PC-9 (cell line): ENCODE measurements around the gene TRIM3. TPM values are rescaled to one million over a fixed set of nuclear protein-coding genes. Genes with fewer than 3 reads are reported as not detected.

Experiments
- BruUV-seq: library from RNA; stranded (reverse); fragments of 400-500 nt; replicated peaks from 2 replicates; lab custom pipeline; 2021; lab: Mats Ljungman, UMichigan
- CTCF ChIA-PET: fragments of 300-600 bp; sonication (Branson Sonifier 250); formaldehyde crosslinking; loops from one replicate; lab custom pipeline; 2022; ENCODE audit warnings: antibody characterized with exemption; lab: Charles Lee
- POLR2A ChIA-PET: fragments of 300-600 bp; sonication (Branson Sonifier 250); formaldehyde crosslinking; loops from one replicate; lab custom pipeline; 2022; ENCODE audit warnings: antibody characterized with exemption; ENCODE audit not compliant: unreplicated experiment; lab: Charles Lee
- DNase-seq, 2 experiments: peaks; one replicate each; pipeline versions ENCODE4 v3.0.0 to v3.0.0-alpha.2; 2015 to 2022; ENCODE audit warnings: mixed read lengths in 1 of 2
- H2AFZ ChIP-seq: fragments of 200-600 bp; sonication (generic); 2 replicates; pipeline ENCODE4 v1.8.1; 2017; ENCODE audit warnings: antibody characterized with exemption
- H3F3A ChIP-seq: fragments of 200-600 bp; sonication (generic); 2 replicates; pipeline ENCODE4 v1.8.1; 2017; ENCODE audit warnings: antibody characterized with exemption, mild to moderate bottlenecking, low read depth; ENCODE audit not compliant: insufficient read depth
- H3K27ac ChIP-seq: fragments of 200-600 bp; sonication (generic); 2 replicates; pipeline ENCODE4 v1.6.1; 2016; ENCODE audit warnings: mixed run types
- H3K27me3 ChIP-seq: fragments of 200-600 bp; sonication (generic); 2 replicates; pipeline ENCODE4 v1.6.1; 2016; ENCODE audit warnings: low read depth, mixed run types; ENCODE audit not compliant: insufficient read depth
- H3K36me3 ChIP-seq: fragments of 200-600 bp; sonication (generic); 2 replicates; pipeline ENCODE4 v1.6.1; 2016; ENCODE audit warnings: low read depth, mixed run types
- H3K4me1 ChIP-seq: fragments of 200-600 bp; sonication (generic); replicated peaks from 2 replicates; pipeline ENCODE4 v1.6.1; 2016; ENCODE audit warnings: mixed run types; ENCODE audit not compliant: insufficient read depth
- H3K4me2 ChIP-seq: fragments of 200-600 bp; sonication (generic); 2 replicates; pipeline ENCODE4 v1.6.1; 2017; ENCODE audit warnings: mixed run types
- H3K4me3 ChIP-seq: fragments of 200-600 bp; sonication (generic); 2 replicates; pipeline ENCODE4 v1.6.1; 2016; ENCODE audit warnings: mixed run types
- H3K79me2 ChIP-seq: fragments of 200-600 bp; sonication (generic); 2 replicates; pipeline ENCODE4 v1.6.1; 2017; ENCODE audit warnings: low read depth, mixed run types
- H3K9me2 ChIP-seq: fragments of 200-600 bp; sonication (generic); 2 replicates; pipeline ENCODE4 v1.8.1; 2017; ENCODE audit warnings: mild to moderate bottlenecking; ENCODE audit not compliant: insufficient read depth
- H3K9me3 ChIP-seq: fragments of 200-600 bp; sonication (generic); 2 replicates; pipeline ENCODE4 v1.8.1; 2016; ENCODE audit warnings: low read depth; ENCODE audit not compliant: insufficient read depth
- H4K20me1 ChIP-seq: fragments of 200-600 bp; sonication (generic); 2 replicates; pipeline ENCODE4 v1.8.1; 2017; ENCODE audit not compliant: insufficient read depth
- EZH2 ChIP-seq: fragments of 200-600 bp; sonication (generic); IDR thresholded peaks from 2 replicates; pipeline ENCODE4 v1.8.0; 2017; ENCODE audit warnings: antibody characterized with exemption, low read depth
- intact Hi-C: fragments of 100-400 bp; cut with micrococcal nuclease; formaldehyde crosslinking; loops from one replicate; pipeline ENCODE4 v1.10.0; 2022; ENCODE audit not compliant: unreplicated experiment
- total RNA-seq: library from RNA; stranded (reverse); gene quantifications from 2 replicates; pipeline ENCODE4 v1.2.3, GENCODE V29; 2021
- TF ChIP-seq, protein P1 (sequence below): fragments of 200-600 bp; sonication (generic); conservative IDR thresholded peaks from 2 replicates; pipeline ENCODE4 v1.6.1; 2017; ENCODE audit warnings: mixed run types, antibody characterized with exemption, mild to moderate bottlenecking, moderate library complexity

TRIM3 gene
- total RNA-seq, 1 experiment from 2014 or later = 9.0 TPM

- H3F3A ChIP-seq = no peaks in the 10 kb centered on the region
- no peaks in the 10 kb centered on the region for H4K20me1 ChIP-seq
- no peak overlapping the region for H3K4me2 ChIP-seq
- no peak overlapping the region for H3K27ac ChIP-seq
- H3K9me3 ChIP-seq = no peaks in the 10 kb centered on the region
- no peaks in the 10 kb centered on the region for H3K4me1 ChIP-seq
- H2AFZ ChIP-seq = no peak overlapping the region
- POLR2A ChIA-PET = no interaction called here
- intact Hi-C loops = no loop called here
- BruUV-seq = no TSS peak
- H3K4me3 ChIP-seq = no peak overlapping the region
- no peaks in the 10 kb centered on the region for H3K9me2 ChIP-seq
- CTCF ChIA-PET = interaction anchor here (0.6 kb wide), 1 partner anchor 83 kb away, joined by 3 read pairs; no protein-coding TSS in a partner anchor
- no peak for DNase-seq
- no peak for TF ChIP-seq EZH2
- TF ChIP-seq, protein P1, sequence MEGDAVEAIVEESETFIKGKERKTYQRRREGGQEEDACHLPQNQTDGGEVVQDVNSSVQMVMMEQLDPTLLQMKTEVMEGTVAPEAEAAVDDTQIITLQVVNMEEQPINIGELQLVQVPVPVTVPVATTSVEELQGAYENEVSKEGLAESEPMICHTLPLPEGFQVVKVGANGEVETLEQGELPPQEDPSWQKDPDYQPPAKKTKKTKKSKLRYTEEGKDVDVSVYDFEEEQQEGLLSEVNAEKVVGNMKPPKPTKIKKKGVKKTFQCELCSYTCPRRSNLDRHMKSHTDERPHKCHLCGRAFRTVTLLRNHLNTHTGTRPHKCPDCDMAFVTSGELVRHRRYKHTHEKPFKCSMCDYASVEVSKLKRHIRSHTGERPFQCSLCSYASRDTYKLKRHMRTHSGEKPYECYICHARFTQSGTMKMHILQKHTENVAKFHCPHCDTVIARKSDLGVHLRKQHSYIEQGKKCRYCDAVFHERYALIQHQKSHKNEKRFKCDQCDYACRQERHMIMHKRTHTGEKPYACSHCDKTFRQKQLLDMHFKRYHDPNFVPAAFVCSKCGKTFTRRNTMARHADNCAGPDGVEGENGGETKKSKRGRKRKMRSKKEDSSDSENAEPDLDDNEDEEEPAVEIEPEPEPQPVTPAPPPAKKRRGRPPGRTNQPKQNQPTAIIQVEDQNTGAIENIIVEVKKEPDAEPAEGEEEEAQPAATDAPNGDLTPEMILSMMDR = no peak
- H3K36me3 ChIP-seq = no peaks in the 10 kb centered on the region
- H3K79me2 ChIP-seq = no peaks in the 10 kb centered on the region
- no peaks in the 10 kb centered on the region for H3K27me3 ChIP-seq
Observed at GRCh38 chr11:6405052-6405667, 68.6 kb downstream of the TRIM3 start.

DNA sequence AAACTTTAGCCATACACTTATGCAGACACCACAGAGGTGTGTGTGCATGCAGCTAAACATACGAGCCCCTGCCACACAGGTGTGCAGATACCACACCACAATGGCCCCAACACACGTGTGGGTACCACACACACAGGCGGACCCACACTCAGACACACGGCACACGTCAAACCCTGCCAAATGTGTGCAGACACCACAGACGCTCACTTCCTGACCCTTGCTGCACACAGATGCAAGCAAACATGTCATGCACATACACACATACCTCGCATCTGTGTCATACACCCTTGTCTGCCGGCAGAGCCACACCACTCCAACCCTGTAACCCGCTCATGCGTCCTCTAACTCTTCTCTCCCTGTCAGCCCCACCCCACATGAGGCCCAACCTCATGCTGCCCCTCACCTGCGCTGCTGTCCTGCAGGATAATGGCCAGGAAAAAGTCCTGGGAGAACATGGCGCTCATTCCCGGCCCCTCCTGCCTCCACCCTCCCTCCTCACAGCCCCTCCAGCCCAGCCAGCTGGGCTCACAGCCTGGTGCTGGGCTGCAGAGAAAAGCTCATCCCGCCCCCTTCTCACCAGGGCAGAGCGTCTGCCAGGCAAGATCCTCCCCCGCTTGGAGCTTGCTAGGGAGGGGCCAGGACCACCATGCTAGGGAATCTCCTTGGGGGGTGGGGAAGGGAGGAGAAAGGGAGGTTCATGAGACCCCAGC lies 69.2 kb downstream of the TRIM3 start:
- ChIA-PET CTCF (no interaction called here), POLR2A (no interaction called here)
- no peaks in the 10 kb centered on the region for H3K79me2 ChIP-seq
- H3K4me3 ChIP-seq = no peak overlapping the region
- H3K4me2 ChIP-seq = no peak overlapping the region
- intact Hi-C loops = no loop called here
- H3K4me1 ChIP-seq = no peaks in the 10 kb centered on the region
- no peaks in the 10 kb centered on the region for H4K20me1 ChIP-seq
- H3K27ac ChIP-seq = no peak overlapping the region
- no peak overlapping the region for H2AFZ ChIP-seq
- no peaks in the 10 kb centered on the region for H3K9me2 ChIP-seq
- no peaks in the 10 kb centered on the region for H3K9me3 ChIP-seq
- DNase-seq = no peak
- BruUV-seq = no TSS peak
- TF ChIP-seq, protein P1 = no peak
- TF ChIP-seq EZH2 = no peak
- H3K36me3 ChIP-seq = no peaks in the 10 kb centered on the region
- no peaks in the 10 kb centered on the region for H3F3A ChIP-seq
- H3K27me3 ChIP-seq = no peaks in the 10 kb centered on the region

GRCh38 chr11:6403539-6403938 lies 70.2 kb downstream of the TRIM3 start:
- intact Hi-C loops = no loop called here
- H3F3A ChIP-seq = no peaks in the 10 kb centered on the region
- CTCF ChIA-PET = no interaction called here
- POLR2A ChIA-PET = no interaction called here
- no peaks in the 10 kb centered on the region for H3K27me3 ChIP-seq
- H3K4me1 ChIP-seq = no peaks in the 10 kb centered on the region
- no peak overlapping the region for H3K4me3 ChIP-seq
- no peak overlapping the region for H3K4me2 ChIP-seq
- no peaks in the 10 kb centered on the region for H4K20me1 ChIP-seq
- no peak overlapping the region for H3K27ac ChIP-seq
- H3K79me2 ChIP-seq = no peaks in the 10 kb centered on the region
- H2AFZ ChIP-seq = no peak overlapping the region
- TF ChIP-seq EZH2 = no peak
- TF ChIP-seq, protein P1 = no peak
- no peaks in the 10 kb centered on the region for H3K9me3 ChIP-seq
- no peaks in the 10 kb centered on the region for H3K36me3 ChIP-seq
- no peak for DNase-seq
- H3K9me2 ChIP-seq = no peaks in the 10 kb centered on the region
- BruUV-seq = no TSS peak
